Fibroblast of villous mesenchyme (primary cell): ENCODE measurements around the gene TGM1. TPM values are rescaled to one million over a fixed set of nuclear protein-coding genes. Genes with fewer than 3 reads are reported as not detected.
"Not testable (repeated sequence)": the region's sequence is repeated elsewhere in the genome, so short reads cannot be mapped to it uniquely, and the experiment has no call there.

ENCODE experiments used
- DNase-seq: peaks from one replicate; pipeline ENCODE4 v3.0.0-alpha.2; 2010; ENCODE audit warnings: low read depth
- H3K4me3 ChIP-seq: 2 replicates; pipeline ENCODE4 v1.5.1; 2011; ENCODE audit warnings: low read depth, mild to moderate bottlenecking, low read length
- CTCF ChIP-seq: IDR thresholded peaks from 2 replicates; pipeline ENCODE4 v1.5.1; 2012; ENCODE audit warnings: low read depth, mild to moderate bottlenecking, low read length; ENCODE audit not compliant: insufficient read depth
- total RNA-seq: library from RNA; depleted of rRNA; stranded (reverse); fragments of >200 nt; gene quantifications from 2 replicates; pipeline ENCODE4 v1.2.3, GENCODE V29; 2012

Gene TGM1
- total RNA-seq, 1 donor = 2.2 TPM

GRCh38 chr14:24219521-24219920 is 43.5 kb downstream of the TGM1 start:
- no peak for DNase-seq
- no peak for TF ChIP-seq CTCF
- H3K4me3 ChIP-seq = no peak overlapping the region

- no peak for TF ChIP-seq CTCF
- no peak overlapping the region for H3K4me3 ChIP-seq
- DNase-seq = no peak
Observed at GRCh38 chr14:24219080-24219479, 43.9 kb downstream of the TGM1 start.

GRCh38 chr14:24216876-24217275 is 46.1 kb downstream of the TGM1 start:
- not testable (repeated sequence) for H3K4me3 ChIP-seq, DNase-seq

GRCh38 chr14:24216345-24216699 is 46.7 kb downstream of the TGM1 start:
- DNase-seq = no peak
- H3K4me3 ChIP-seq = peak overlapping the region; percentile 91
- TF ChIP-seq CTCF = no peak

GRCh38 chr14:24215495-24216344 is 47.3 kb downstream of the TGM1 start, which contains the start of gene MDP1:
Gene MDP1, minus strand, starts transcription at chr14:24216066. Its CDS starts 111 bp downstream, at chr14:24215955.
- peak; percentile 43 for TF ChIP-seq CTCF
- DNase-seq = peak; percentile 87

GRCh38 chr14:24213866-24214662 is 48.9 kb downstream of the TGM1 start:
- DNase-seq = no peak
- no peak for TF ChIP-seq CTCF
- H3K4me3 ChIP-seq = peak overlapping the region; percentile 77

More at GRCh38 chr14:24215495-24216344, 47.3 kb downstream of the TGM1 start, which contains the start of gene MDP1:
- peak within 1 kb of the TSS; percentile 91 for H3K4me3 ChIP-seq
